ENCODE results near the gene TEKT1.

Gene TEKT1

DNA sequence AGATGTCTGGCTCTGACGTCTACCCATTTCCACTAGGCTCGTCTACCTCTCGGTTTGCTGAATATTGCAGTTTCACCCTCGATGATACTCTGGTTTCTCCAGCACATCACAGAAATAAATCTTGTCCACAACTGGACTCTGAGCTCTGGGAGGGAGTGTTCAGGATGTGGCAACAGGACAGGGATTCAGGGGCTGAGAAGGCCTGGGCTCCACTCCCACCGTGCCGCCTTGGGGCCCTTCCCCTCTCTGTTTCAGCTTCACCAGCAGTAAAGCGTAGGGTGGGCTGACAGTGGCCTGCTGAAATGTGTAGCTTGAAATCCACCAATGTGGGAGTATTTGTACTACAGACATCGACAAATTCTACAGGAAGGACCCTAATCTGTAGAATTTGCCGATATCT lies 20.0 kb downstream of the TEKT1 start:
- Histone ChIP-seq H3K9ac (ENCODE audit: low read length) (no peak overlapping the region), H3K27me3 (ENCODE audit: control insufficient read depth, insufficient read depth, low read length) (no peaks in the 10 kb centered on the region), H3K4me1 (ENCODE audit: control insufficient read depth, insufficient read depth, low read length) (no peaks in the 10 kb centered on the region), H3K27ac (ENCODE audit: low read depth, low read length) (no peak overlapping the region), H3K4me3 (ENCODE audit: low read length) (no peak overlapping the region), H3K36me3 (ENCODE audit: control insufficient read depth, insufficient read depth, low read length) (no peaks in the 10 kb centered on the region)

DNA sequence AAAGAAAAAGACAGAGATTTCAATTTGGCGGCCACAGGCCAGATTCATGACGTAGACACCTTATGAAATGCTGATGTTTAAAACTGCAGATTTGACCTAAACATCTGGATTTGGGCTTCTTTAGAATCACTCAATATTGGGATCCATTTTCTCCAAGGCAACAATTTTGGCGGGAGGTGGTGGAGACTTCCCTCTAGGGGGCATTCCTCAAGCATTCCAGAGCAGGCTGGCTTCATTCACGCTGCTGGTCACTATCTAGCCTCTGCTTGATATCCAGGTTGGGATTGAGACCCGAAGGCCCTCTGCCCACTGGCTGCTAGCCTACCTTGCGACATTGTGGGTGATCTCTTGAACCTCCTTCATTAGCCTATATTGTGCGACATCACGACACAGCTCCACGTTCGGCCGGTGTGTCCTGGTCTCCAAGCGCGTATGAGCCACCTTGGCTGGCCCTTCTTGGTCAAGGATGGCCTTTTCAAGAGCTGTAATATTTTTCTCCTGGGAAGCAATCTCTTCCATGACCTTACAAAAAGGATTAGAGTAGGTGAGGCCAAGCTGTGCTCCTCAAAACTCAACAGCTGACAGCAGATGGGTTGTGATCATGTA lies 31.0 kb downstream of the TEKT1 start:
- Histone ChIP-seq H3K9ac (ENCODE audit: low read length) (no peak overlapping the region), H3K4me3 (ENCODE audit: low read length) (no peak overlapping the region), H3K4me1 (ENCODE audit: control insufficient read depth, insufficient read depth, low read length) (no peaks in the 10 kb centered on the region), H3K27ac (ENCODE audit: low read depth, low read length) (no peak overlapping the region), H3K27me3 (ENCODE audit: control insufficient read depth, insufficient read depth, low read length) (no peaks in the 10 kb centered on the region), H3K36me3 (ENCODE audit: control insufficient read depth, insufficient read depth, low read length) (no peaks in the 10 kb centered on the region)

DNA sequence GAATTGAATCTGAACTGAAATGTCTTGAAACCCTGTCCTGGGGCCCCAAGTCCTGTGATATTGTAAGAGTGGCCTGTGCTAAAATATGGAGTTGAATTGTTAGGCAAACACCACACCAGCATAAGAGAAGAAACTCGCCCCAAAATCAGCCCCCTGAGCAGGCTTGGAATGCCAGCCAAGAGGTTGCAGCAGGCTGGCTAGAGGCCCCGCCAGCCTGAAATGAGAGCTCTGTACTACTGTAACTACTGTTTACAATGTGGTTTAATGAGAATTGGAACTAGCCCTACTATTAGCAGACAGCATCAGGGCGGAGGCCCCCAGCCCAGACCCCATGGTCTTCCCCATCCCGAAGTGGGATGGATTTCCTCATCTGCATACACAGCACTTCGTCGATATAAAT lies 31.8 kb downstream of the TEKT1 start:
- H3K4me1 ChIP-seq (ENCODE audit: control insufficient read depth, insufficient read depth, low read length), result no peaks in the 10 kb centered on the region
- H3K27ac ChIP-seq (ENCODE audit: low read depth, low read length), result no peak overlapping the region
- H3K4me3 ChIP-seq (ENCODE audit: low read length), result no peak overlapping the region
- H3K27me3 ChIP-seq (ENCODE audit: control insufficient read depth, insufficient read depth, low read length), result no peaks in the 10 kb centered on the region
- no peak overlapping the region for H3K9ac ChIP-seq (ENCODE audit: low read length)
- H3K36me3 ChIP-seq (ENCODE audit: control insufficient read depth, insufficient read depth, low read length), result no peaks in the 10 kb centered on the region

DNA sequence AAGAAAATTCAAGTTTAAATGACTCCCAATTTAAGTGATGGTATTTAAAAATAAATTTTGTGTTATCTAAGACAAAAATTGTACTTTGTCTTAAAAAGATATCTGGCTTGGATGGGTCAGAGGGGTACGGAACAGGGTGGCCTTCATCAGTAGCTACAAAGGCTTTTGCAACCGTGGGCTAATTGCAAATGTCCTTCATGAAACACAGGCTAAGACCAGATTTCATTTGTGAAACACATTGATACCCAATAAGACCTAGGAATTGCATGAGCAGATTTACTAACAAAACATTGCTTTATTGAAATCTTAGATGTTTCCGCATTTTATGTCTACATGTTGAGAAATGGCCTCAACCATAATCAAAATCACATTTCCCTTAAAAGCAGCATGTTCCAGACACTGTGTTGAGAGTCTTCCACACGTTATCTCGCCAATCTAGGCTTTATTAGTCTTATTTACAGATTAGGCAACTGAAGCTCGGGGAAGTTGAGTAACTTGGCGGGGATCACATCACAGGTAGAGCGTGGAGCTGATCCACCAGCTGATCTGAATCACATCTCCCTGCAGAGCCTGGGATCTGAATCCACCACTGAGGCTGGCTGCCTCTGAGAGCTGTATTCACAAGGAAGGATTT lies 33.7 kb downstream of the TEKT1 start:
- Histone ChIP-seq H3K9ac (ENCODE audit: low read length) (no peak overlapping the region), H3K36me3 (ENCODE audit: control insufficient read depth, insufficient read depth, low read length) (no peaks in the 10 kb centered on the region), H3K4me1 (ENCODE audit: control insufficient read depth, insufficient read depth, low read length) (no peaks in the 10 kb centered on the region), H3K27me3 (ENCODE audit: control insufficient read depth, insufficient read depth, low read length) (no peaks in the 10 kb centered on the region), H3K27ac (ENCODE audit: low read depth, low read length) (no peak overlapping the region), H3K4me3 (ENCODE audit: low read length) (no peak overlapping the region)

DNA sequence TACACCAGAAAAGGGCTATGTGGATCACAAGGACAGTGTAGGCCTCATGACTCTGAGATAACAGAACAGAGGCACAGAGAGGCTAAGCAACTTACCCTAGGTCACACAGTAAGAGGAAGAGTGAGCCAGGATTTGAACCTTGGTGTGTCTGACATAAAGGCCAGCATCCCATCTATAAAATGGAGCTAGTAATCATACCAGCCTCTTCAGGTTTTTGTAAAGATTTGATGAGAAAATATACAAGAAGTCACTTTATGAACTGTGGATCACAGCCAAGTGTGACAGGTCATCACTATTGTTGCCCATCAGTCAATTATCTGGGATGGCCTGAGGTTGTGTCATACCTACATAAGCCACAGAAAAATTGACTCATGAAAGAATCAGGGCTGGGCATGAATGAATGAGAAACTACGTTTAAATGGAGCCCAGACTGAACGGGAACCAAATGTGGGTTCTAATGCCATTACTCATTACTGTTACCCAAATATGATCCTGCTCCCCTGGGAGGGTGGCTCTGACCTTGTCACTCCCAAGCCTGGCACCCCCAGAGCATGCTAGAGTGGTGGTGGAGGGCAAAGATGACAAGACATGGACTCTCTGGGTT lies 34.5 kb downstream of the TEKT1 start:
- Histone ChIP-seq H3K27me3 (ENCODE audit: control insufficient read depth, insufficient read depth, low read length) (no peaks in the 10 kb centered on the region), H3K4me3 (ENCODE audit: low read length) (no peak overlapping the region), H3K27ac (ENCODE audit: low read depth, low read length) (no peak overlapping the region), H3K36me3 (ENCODE audit: control insufficient read depth, insufficient read depth, low read length) (no peaks in the 10 kb centered on the region), H3K9ac (ENCODE audit: low read length) (no peak overlapping the region), H3K4me1 (ENCODE audit: control insufficient read depth, insufficient read depth, low read length) (no peaks in the 10 kb centered on the region)

DNA sequence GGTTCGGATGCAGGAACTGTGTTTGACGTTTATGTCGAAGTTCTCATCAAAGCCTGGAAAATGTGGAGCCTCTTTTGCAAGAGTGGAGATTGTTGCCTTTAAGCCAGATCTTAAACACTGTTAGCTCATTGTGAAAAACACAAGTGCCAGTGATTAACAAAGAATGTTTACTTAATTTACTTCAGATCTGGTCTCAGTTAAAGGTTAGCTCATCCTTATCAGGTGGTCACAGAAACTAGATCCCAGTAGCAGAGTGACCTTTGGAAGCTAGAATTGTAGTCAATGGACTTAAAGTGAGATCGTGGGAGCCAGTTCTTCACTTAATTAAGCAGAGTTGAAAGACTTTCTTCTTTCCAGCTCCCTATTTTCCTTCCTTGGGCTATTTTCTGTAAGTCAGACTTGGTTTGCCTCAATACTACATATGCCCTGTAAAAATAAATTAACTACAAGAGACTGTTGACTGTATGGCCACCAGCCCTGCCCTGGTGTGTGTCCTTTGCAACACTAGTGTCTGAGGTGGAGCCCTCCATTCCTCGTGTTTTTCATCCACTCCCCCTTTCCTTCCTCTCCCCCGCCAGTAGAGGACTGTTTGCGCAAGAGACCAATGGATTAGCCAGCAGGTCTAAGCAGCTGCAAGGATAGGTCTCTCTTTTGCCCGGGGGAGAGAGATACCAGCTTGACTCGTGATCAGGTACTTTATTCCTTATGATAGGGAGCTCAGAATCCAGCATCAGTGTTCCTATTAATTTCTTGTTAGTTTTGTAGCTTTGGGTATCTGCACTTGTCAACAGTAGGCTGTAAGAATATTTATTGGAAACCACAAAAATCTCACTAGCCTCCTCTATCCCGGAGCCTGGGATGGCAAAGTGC lies 35.3 kb downstream of the TEKT1 start:
- H3K36me3 ChIP-seq (ENCODE audit: control insufficient read depth, insufficient read depth, low read length), result no peaks in the 10 kb centered on the region
- H3K27me3 ChIP-seq (ENCODE audit: control insufficient read depth, insufficient read depth, low read length), result no peaks in the 10 kb centered on the region
- H3K27ac ChIP-seq (ENCODE audit: low read depth, low read length), result no peak overlapping the region
- no peak overlapping the region for H3K9ac ChIP-seq (ENCODE audit: low read length)
- no peak overlapping the region for H3K4me3 ChIP-seq (ENCODE audit: low read length)
- no peaks in the 10 kb centered on the region for H3K4me1 ChIP-seq (ENCODE audit: control insufficient read depth, insufficient read depth, low read length)

DNA sequence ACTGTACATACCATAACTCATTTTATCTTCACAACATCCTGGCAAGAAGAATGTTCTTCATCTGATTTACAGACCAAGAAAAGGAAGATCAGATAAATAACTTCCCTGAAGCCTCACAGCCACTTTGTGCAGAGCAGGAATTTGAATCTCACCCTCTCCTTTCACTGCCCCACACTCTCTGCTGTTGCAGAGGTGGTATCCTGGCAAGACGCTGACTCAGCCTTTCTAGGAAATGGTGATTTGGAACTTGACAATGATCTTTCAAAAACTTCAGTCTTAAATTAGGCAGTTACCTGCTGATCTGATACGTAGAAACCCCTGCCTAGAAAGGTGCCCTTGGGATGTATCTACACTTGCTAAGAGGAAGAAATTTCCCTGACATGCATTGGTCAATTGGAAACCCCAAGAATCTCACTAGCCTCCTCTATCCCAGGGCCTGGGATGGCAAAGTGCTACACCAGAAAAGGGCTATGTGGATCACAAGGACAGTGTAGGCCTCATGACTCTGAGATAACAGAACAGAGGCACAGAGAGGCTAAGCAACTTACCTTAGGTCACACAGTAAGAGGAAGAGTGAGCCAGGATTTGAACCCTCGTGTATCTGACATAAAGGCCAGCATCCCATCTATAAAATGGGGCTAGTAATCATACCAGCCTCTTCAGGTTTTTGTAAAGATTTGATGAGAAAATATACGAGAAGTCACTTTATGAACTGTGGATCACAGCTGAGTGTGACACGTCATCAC lies 37.6 kb downstream of the TEKT1 start:
- no peaks in the 10 kb centered on the region for H3K27me3 ChIP-seq (ENCODE audit: control insufficient read depth, insufficient read depth, low read length)
- H3K9ac ChIP-seq (ENCODE audit: low read length), result no peak overlapping the region

DNA sequence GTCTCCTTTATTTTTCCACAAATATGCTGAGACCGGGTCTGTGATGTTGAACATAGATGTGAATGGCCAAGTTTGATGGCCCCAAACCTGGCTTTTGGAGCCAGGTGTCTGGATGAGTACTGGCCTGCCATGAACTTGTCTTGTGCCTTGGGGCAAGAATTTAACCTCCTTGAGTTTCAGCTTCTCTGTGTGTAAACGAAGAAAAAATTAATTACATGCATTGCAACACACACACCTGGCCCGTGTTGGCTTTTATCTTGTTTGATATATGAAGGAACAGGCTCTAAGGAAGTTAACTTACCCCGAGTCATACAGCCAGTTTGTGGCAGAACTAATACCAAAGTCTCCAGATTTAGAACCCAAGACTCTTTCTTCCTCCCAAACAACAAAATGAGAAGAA lies 42.4 kb downstream of the TEKT1 start:
- Histone ChIP-seq H3K36me3 (ENCODE audit: control insufficient read depth, insufficient read depth, low read length) (no peaks in the 10 kb centered on the region), H3K4me1 (ENCODE audit: control insufficient read depth, insufficient read depth, low read length) (no peaks in the 10 kb centered on the region), H3K4me3 (ENCODE audit: low read length) (no peak overlapping the region), H3K27me3 (ENCODE audit: control insufficient read depth, insufficient read depth, low read length) (no peaks in the 10 kb centered on the region), H3K27ac (ENCODE audit: low read depth, low read length) (no peak overlapping the region), H3K9ac (ENCODE audit: low read length) (no peak overlapping the region)

More for the DNA sequence above, 37.6 kb downstream of the TEKT1 start:
- no peak overlapping the region for H3K27ac ChIP-seq (ENCODE audit: low read depth, low read length)
- H3K4me1 ChIP-seq (ENCODE audit: control insufficient read depth, insufficient read depth, low read length), result no peaks in the 10 kb centered on the region
- no peak overlapping the region for H3K4me3 ChIP-seq (ENCODE audit: low read length)
- H3K36me3 ChIP-seq (ENCODE audit: control insufficient read depth, insufficient read depth, low read length), result no peaks in the 10 kb centered on the region

DNA sequence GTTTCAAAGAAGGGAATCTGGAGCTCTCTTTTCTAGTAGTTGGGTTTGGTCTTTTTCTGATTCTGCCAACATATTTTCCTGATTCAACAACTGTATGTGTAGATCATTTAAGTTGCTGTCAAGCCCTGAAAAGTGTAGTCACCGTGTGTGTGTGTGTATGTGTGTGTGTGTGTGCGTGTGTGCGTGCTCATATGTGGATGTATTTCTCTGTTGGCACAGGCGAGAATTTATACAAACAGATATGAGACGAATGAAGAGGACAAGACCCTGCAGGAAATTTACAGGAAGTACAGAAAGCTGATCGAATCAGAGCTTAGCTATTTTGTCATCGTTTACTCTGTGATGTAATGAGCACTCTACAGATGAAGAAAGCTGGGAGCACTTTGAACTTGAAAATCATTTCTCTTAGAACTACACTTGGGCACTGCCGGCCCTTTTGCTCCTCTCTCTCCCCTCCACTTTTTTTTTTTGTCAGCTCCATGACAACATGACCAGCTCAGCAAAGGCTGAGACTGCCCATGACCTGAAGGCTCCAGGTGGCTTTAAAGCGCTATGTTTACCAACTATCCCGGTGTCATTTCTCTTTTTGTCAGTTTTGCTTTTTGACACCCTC lies 44.3 kb downstream of the TEKT1 start:
- Histone ChIP-seq H3K36me3 (ENCODE audit: control insufficient read depth, insufficient read depth, low read length) (no peaks in the 10 kb centered on the region), H3K27me3 (ENCODE audit: control insufficient read depth, insufficient read depth, low read length) (no peaks in the 10 kb centered on the region), H3K9ac (ENCODE audit: low read length) (no peak overlapping the region), H3K27ac (ENCODE audit: low read depth, low read length) (no peak overlapping the region), H3K4me1 (ENCODE audit: control insufficient read depth, insufficient read depth, low read length) (no peaks in the 10 kb centered on the region), H3K4me3 (ENCODE audit: low read length) (no peak overlapping the region)

DNA sequence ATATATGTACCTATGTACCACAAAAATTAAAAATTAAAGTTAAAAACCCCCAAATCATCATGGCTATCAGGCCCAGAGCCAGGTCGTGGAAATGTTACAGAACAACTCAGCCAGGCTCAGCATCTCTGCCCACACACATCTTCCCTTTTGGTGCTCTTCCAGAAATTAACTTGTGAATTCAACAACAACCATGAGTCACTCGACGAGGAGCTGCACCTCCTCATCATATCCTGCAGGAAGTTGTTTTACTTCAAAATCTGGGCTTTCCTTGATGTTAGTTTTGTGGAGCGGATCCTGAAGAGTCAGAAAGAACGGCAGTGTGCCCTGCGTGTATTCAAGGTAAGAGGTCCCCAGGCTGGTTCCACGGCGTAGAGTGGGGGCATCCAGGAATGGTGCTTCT lies 44.9 kb downstream of the TEKT1 start:
- Histone ChIP-seq H3K4me1 (ENCODE audit: control insufficient read depth, insufficient read depth, low read length) (no peaks in the 10 kb centered on the region), H3K9ac (ENCODE audit: low read length) (no peak overlapping the region), H3K36me3 (ENCODE audit: control insufficient read depth, insufficient read depth, low read length) (no peaks in the 10 kb centered on the region), H3K27ac (ENCODE audit: low read depth, low read length) (no peak overlapping the region), H3K27me3 (ENCODE audit: control insufficient read depth, insufficient read depth, low read length) (no peaks in the 10 kb centered on the region), H3K4me3 (ENCODE audit: low read length) (no peak overlapping the region)

DNA sequence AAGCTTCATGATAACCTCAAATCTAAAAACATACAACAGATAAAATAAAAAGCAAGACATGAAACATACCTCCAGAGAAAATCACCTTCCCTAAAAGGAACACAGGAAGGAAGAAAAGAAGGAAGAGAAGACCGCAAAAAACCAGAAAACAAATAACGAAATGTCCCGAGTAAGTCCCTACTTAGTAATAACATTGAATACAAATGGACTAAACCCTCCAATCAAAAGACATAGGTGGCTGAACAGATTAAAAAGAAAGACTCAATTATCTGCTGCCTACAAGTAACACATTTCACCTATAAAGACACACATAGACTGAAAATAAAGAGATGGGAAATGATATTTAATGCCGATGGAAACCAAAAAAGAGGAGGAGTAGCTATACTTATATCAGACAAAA lies 49.3 kb downstream of the TEKT1 start:
- H3K27me3 ChIP-seq (ENCODE audit: control insufficient read depth, insufficient read depth, low read length), result no peaks in the 10 kb centered on the region

DNA sequence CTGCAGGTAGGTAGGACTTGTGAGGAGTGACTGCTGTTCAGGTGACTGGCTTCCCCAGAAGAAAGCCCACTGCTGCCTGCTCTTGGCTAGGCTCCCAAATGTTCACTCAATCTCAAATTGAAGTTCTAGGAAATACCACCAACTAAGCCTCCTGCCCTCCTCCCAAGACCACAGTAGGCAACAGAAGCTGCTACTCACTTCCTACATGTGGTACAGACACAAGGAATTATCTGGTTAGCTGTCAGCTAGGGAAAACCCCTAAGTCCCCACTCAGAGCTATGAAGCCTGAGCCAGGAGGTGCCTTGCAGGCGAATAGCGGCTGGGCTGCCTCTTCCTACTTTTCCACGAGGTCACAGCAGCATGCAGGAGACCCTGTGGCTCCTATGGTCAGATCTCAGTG lies 50.6 kb downstream of the TEKT1 start:
- Histone ChIP-seq H3K27ac (ENCODE audit: low read depth, low read length) (no peak overlapping the region), H3K4me3 (ENCODE audit: low read length) (no peak overlapping the region), H3K27me3 (ENCODE audit: control insufficient read depth, insufficient read depth, low read length) (no peaks in the 10 kb centered on the region), H3K36me3 (ENCODE audit: control insufficient read depth, insufficient read depth, low read length) (no peaks in the 10 kb centered on the region), H3K9ac (ENCODE audit: low read length) (no peak overlapping the region), H3K4me1 (ENCODE audit: control insufficient read depth, insufficient read depth, low read length) (no peaks in the 10 kb centered on the region)

More for the DNA sequence above, 49.3 kb downstream of the TEKT1 start:
- H3K27ac ChIP-seq (ENCODE audit: low read depth, low read length), result no peak overlapping the region
- H3K9ac ChIP-seq (ENCODE audit: low read length), result no peak overlapping the region
- H3K36me3 ChIP-seq (ENCODE audit: control insufficient read depth, insufficient read depth, low read length), result no peaks in the 10 kb centered on the region
- no peaks in the 10 kb centered on the region for H3K4me1 ChIP-seq (ENCODE audit: control insufficient read depth, insufficient read depth, low read length)
- no peak overlapping the region for H3K4me3 ChIP-seq (ENCODE audit: low read length)

Measured in rectal smooth muscle tissue (tissue), 1 donor.